ENCODE measurements around the gene TUSC2.

Gene TUSC2

DNA sequence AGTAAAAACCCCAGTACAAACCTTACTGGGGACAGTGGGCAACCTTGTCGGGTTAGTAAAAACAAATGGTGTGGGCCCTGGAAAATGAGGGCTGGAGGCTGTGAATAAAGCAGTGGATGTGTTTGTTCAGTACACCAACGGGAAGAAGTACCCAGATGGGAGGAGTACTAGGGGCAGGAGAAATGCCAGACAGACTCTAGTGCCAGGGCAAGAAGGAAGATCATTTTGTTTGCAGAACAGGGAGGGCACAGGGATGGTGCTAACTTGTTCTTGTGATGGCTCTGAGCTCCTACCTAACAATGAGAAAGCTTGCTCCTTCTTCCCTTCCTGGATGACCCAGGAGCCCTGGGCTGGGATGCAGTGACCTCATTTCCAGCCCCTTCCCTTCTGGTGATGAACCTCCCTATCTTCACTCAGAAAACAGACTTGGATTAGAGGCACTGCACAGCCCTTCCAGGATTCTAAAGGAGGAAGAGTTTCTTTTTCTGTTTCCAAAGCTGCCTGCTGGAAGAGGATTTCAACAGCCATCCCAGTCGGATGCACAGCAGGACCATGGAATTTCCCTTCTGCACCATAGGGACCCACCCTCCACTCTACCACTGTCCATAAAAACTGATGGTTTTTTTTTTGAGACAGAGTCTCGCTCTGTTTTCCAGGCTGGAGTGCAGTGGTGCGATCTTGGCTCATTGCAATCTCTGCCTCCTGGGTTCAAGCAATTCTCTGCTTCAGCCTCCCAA lies 6.5 kb upstream of the TUSC2 start:
- no peak overlapping the region for H3K27ac ChIP-seq (replicated peaks)
- no peak overlapping the region for H3K4me3 ChIP-seq (replicated peaks; ENCODE audit: insufficient read depth, low read length)
- no peaks in the 10 kb centered on the region for H3K27me3 ChIP-seq (ENCODE audit: insufficient read depth, poor library complexity, severe bottlenecking)
- TF ChIP-seq GABPA (IDR thresholded peaks at IDR 0.05; ENCODE audit: low read depth) (no peak), POLR2AphosphoS5 (IDR thresholded peaks at IDR 0.05; ENCODE audit: low read depth) (no peak; the same call in 1 of the 2 replicates), SPI1 (IDR thresholded peaks at IDR 0.05; ENCODE audit: borderline replicate concordance, low read depth) (no peak)
- TF ChIP-seq, protein P1, sequence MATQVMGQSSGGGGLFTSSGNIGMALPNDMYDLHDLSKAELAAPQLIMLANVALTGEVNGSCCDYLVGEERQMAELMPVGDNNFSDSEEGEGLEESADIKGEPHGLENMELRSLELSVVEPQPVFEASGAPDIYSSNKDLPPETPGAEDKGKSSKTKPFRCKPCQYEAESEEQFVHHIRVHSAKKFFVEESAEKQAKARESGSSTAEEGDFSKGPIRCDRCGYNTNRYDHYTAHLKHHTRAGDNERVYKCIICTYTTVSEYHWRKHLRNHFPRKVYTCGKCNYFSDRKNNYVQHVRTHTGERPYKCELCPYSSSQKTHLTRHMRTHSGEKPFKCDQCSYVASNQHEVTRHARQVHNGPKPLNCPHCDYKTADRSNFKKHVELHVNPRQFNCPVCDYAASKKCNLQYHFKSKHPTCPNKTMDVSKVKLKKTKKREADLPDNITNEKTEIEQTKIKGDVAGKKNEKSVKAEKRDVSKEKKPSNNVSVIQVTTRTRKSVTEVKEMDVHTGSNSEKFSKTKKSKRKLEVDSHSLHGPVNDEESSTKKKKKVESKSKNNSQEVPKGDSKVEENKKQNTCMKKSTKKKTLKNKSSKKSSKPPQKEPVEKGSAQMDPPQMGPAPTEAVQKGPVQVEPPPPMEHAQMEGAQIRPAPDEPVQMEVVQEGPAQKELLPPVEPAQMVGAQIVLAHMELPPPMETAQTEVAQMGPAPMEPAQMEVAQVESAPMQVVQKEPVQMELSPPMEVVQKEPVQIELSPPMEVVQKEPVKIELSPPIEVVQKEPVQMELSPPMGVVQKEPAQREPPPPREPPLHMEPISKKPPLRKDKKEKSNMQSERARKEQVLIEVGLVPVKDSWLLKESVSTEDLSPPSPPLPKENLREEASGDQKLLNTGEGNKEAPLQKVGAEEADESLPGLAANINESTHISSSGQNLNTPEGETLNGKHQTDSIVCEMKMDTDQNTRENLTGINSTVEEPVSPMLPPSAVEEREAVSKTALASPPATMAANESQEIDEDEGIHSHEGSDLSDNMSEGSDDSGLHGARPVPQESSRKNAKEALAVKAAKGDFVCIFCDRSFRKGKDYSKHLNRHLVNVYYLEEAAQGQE (IDR thresholded peaks at IDR 0.05; ENCODE audit: insufficient replicate concordance, low read depth) = no peak
- TF ChIP-seq, protein P2, sequence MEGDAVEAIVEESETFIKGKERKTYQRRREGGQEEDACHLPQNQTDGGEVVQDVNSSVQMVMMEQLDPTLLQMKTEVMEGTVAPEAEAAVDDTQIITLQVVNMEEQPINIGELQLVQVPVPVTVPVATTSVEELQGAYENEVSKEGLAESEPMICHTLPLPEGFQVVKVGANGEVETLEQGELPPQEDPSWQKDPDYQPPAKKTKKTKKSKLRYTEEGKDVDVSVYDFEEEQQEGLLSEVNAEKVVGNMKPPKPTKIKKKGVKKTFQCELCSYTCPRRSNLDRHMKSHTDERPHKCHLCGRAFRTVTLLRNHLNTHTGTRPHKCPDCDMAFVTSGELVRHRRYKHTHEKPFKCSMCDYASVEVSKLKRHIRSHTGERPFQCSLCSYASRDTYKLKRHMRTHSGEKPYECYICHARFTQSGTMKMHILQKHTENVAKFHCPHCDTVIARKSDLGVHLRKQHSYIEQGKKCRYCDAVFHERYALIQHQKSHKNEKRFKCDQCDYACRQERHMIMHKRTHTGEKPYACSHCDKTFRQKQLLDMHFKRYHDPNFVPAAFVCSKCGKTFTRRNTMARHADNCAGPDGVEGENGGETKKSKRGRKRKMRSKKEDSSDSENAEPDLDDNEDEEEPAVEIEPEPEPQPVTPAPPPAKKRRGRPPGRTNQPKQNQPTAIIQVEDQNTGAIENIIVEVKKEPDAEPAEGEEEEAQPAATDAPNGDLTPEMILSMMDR (IDR thresholded peaks at IDR 0.05; ENCODE audit: insufficient read depth, low read length) = no peak
- no peak for DNase-seq (ENCODE audit: low read depth in 1 of 2, low spot score in 1 of 2)

DNA sequence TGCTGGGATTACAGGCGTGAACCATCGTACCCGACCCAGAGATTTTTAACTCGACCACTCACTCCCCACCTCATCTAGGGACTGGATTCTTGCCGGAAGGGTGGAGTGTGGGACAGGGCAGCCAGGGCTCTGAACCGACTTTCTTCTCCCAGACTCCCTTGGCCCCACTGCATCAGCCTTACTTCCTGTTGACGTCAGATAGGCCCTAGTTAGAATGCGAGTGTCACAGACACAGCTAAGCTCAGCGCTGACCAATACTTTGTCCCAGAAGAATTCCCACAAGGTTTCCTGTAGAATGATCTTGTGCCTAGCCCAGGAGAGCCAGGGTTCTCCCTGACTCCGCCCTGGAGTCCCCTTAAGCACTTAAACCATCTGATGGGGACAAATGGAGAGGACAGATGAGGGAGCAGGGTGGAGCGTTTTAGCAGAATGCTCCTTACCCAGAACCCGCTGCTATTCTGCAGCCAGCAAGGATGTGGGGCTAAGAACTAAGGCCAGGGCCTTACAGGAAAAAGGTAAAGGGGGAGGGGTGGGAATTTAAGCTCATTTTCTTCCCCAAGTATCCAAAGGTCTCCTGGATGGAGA lies 5.8 kb upstream of the TUSC2 start:
- H3K27ac ChIP-seq (replicated peaks) = no peak overlapping the region

DNA sequence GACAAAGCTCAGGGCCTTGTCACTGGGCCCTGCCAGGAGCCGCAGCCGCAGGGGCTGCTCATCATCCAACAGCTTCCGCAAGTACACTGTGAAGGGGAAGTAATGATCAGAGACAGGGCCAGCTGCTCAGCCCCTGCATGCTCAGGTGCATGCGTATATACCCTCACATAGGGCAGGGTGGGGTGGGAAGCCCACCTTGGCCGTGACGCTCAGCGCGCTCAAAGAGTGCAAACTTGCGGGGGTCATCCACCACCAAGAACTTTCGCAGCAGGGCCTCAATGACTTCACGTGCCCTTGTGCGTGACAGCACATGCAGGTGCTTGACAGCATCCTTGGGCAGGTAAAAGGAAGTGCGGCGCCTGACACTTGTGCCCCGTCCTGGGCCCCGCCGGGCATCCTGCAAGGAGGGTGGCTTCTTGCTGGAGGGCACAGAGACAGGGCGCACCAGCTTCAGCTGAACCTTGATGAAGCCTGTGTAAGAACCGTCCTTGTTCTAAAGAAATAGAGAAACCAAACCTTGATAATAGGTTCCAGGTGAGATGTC lies 3.4 kb upstream of the TUSC2 start:
- no peak for DNase-seq (ENCODE audit: low read depth in 1 of 2, low spot score in 1 of 2)
- no peak overlapping the region for H3K27ac ChIP-seq (replicated peaks)
- no peak overlapping the region for H3K4me3 ChIP-seq (replicated peaks; ENCODE audit: insufficient read depth, low read length)
- no peak for TF ChIP-seq GABPA (IDR thresholded peaks at IDR 0.05; ENCODE audit: low read depth)
- TF ChIP-seq, protein P2 (IDR thresholded peaks at IDR 0.05; ENCODE audit: insufficient read depth, low read length) = no peak
- TF ChIP-seq, protein P1 (IDR thresholded peaks at IDR 0.05; ENCODE audit: insufficient replicate concordance, low read depth) = no peak
- TF ChIP-seq SPI1 (IDR thresholded peaks at IDR 0.05; ENCODE audit: borderline replicate concordance, low read depth) = no peak
- no peak for TF ChIP-seq POLR2AphosphoS5 (IDR thresholded peaks at IDR 0.05; ENCODE audit: low read depth)
- H3K27me3 ChIP-seq (ENCODE audit: insufficient read depth, poor library complexity, severe bottlenecking) = no peaks in the 10 kb centered on the region

More for the DNA sequence above, 5.8 kb upstream of the TUSC2 start:
- H3K4me3 ChIP-seq (replicated peaks; ENCODE audit: insufficient read depth, low read length) = no peak overlapping the region
- H3K27me3 ChIP-seq (ENCODE audit: insufficient read depth, poor library complexity, severe bottlenecking) = no peaks in the 10 kb centered on the region
- TF ChIP-seq, protein P1 (IDR thresholded peaks at IDR 0.05; ENCODE audit: insufficient replicate concordance, low read depth) = no peak
- no peak for DNase-seq (ENCODE audit: low read depth in 1 of 2, low spot score in 1 of 2)

Measured in HL-60 (cell line).